SK-N-SH treated with all-trans-retinoic acid at 6 μM for 48 hours (cell line): ENCODE results near the gene KLF12.

Experiments used
- ZNF8 ChIP-seq: fragments of 450-650 bp; formaldehyde crosslinking; IDR thresholded peaks from 2 replicates; pipeline ENCODE4 v1.5.0; 2020; ENCODE audit warnings: mild to moderate bottlenecking, moderate library complexity
- TF ChIP-seq, protein P1 (sequence below): fragments of 250-450 bp; sonication (Bioruptor Pico); IDR thresholded peaks from 2 replicates; pipeline ENCODE4 v1.5.1; 2021; ENCODE audit warnings: mild to moderate bottlenecking, moderate library complexity

DNA sequence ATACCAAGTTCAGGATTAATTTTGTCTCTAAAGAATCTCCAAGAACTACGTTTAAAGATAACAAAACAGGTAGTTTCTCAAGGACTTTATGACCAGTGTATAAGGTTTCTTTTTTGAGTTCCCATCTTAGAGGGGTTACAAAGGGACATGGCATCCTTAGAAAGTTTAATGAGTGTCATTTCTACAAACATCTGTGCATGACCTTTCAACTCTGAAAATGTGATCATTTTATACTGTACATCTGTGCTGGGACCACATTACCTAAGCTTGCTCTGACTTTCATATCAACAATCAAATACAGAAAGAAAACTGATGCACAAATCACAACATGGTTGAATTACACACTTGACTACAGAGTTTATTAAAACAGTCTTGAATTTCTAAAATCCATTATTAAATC, 37.1 kb downstream of the KLF12 start:
- TF ChIP-seq ZNF8 (CRISPR knock-in tag) = no peak
- TF ChIP-seq, protein P1, sequence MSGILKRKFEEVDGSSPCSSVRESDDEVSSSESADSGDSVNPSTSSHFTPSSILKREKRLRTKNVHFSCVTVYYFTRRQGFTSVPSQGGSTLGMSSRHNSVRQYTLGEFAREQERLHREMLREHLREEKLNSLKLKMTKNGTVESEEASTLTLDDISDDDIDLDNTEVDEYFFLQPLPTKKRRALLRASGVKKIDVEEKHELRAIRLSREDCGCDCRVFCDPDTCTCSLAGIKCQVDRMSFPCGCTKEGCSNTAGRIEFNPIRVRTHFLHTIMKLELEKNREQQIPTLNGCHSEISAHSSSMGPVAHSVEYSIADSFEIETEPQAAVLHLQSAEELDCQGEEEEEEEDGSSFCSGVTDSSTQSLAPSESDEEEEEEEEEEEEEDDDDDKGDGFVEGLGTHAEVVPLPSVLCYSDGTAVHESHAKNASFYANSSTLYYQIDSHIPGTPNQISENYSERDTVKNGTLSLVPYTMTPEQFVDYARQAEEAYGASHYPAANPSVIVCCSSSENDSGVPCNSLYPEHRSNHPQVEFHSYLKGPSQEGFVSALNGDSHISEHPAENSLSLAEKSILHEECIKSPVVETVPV (CRISPR knock-in tag) = no peak
